Measurements from ENCODE around the gene VLDLR. TPM values are rescaled to one million over a fixed set of nuclear protein-coding genes. Genes with fewer than 3 reads are reported as not detected.

The VLDLR gene
- 36.8 TPM for polyA plus RNA-seq (2013, experiment 1 of 2; ENCODE audit: insufficient read length)
- polyA plus RNA-seq (2013, experiment 2 of 2; ENCODE audit: insufficient read length) = 37.9 TPM

DNA sequence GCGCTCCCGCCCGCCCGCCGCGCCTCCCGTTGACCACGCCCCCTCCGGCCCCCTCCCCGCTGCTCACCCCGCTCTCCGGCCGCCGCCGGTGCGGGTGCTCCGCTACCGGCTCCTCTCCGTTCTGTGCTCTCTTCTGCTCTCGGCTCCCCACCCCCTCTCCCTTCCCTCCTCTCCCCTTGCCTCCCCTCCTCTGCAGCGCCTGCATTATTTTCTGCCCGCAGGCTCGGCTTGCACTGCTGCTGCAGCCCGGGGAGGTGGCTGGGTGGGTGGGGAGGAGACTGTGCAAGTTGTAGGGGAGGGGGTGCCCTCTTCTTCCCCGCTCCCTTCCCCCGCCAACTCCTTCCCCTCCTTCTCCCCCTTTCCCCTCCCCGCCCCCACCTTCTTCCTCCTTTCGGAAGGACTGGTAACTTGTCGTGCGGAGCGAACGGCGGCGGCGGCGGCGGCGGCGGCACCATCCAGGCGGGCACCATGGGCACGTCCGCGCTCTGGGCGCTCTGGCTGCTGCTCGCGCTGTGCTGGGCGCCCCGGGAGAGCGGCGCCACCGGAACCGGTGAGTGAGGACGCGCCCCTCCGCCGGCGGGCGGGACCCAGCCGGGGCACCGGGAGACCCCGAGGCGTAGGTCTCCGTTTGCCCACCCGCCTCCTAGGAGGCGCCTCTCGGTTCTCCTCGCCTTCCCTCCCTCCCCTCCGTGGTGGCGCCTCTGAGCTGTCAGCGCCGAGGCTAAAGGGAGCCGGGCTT, at the start of gene VLDLR:
TSS of gene VLDLR (plus strand) at position 66 of the 739 bp plus-strand sequence. CDS start at position 469, 403 bp downstream.
- DNase-seq = peak; percentile 61

DNA sequence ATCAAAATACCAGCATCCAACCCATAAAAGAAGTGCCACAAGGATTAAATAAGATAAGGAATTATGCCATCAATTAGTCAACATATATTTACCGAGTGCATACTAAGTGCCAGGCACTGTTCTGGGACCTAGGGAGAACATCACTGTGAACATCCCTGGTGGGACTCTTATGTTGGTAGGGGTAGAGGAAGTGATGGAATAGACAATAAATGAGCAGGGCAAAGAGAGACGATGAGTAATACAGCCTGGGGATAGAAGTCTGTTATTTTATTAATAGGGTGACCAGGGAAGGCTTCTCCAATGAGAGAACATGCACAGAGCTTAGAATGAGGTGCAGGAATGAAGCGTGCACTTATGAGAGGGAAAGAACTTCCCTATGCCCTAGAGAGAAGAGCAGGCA, 47.4 kb upstream of the VLDLR start:
- DNase-seq = peak; percentile 53

DNA sequence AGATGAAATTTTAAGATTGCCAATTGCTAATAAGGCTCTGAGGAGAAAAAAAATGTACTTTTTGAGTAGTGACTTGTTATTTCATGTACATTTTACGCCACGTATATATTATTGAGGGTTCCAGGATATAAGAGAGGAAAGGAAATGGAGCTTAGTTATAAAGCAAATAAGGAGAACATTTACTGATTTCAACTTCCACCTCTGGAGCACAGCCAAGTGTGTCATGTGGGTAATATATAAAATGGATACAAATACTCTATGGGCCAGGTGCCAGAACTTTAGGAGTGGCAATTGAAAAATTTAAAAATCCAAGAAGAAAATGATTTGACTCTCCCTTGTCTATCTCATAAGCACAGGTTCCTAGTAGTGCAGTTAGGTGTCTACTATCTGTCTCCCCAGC, 45.0 kb upstream of the VLDLR start:
- DNase-seq = no peak

DNA sequence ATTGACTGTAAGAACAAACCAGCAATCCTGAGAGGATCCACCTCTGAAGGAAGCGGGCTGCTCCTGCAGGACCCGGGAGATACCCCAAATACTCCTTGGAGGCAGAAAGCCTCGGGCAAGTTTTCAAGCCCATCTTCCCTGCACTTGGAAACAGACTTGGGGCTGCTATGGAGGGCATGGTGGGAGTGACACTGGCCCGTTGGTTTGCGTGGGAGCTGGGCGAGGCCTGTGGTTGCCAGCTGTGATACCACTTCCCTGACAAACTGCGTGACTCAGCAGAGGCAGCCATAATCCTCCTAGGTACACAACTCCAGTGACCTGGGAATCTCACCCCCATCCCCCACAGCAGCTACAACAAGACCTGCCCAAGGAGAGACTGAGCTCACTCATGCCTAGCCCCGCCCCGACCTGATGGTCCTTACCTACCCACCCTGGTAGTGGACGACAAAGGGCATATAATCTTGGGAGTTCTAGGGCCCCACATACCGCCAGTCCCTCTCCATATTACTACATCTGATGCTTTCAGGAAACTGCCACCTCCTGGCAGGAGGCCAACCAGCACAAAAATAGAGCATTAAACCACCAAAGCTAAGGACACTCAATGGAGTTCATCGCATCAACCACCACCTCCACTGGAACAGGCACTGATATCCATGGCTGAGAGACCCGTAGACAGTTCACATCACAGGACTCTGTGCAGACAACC, 38.1 kb upstream of the VLDLR start:
- DNase-seq = no peak

DNA sequence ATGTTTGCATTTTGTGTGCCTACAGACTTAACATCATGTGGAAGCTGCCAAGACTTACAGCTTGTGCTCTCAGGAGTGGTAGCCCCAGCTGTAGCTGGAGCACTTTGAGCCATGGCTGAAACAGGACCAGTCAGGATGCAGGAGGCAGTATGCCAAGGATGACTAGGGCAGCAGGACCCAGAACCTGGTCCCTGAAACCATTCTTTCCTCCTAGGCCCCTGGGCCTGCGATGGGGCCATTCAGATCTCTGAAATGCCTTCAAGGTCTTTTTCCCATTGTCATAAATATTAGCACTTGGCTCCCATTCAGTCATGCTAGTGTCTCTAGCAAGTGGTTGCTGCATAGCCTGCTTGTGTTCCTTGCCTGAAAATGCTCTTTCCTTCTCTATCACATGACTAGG, 29.6 kb upstream of the VLDLR start:
- no peak for DNase-seq

DNA sequence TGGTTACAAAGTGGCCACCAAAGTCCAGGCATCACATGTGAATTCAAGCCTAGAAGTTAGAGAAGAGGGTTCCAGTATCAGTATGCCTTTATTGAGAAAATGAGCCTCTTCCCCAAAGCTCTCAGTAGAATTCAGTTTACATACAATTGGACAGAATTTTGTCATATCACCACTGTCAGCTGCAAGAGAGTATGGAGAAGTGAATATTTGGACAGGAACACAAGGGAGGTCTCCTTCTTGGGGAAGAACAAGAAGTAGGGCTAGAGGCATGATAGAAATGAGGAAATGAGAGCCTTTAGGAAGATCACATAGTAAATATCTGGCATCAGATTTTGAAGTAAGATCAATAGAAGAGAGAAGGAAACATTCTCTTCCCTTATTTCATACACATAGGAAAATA, 27.8 kb upstream of the VLDLR start:
- DNase-seq = no peak

DNA sequence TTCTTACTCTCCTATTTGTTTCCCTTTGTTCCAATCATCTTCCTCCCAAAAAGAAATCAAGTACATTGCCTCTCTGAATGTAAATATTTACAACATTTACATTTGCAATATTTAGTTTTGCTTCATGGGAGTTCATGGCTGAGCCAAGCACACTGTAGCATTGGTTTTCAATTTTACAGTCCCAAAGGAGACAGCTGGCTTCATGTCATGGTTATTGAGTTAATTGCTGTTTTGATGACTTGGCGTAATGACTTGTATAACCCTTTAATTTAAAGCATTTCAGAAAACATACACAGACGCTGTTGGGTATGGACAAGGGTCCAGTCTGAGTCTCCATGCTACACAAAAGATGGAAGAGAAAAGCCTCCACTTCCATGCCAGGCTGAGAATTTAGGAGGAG, 25.6 kb upstream of the VLDLR start:
- DNase-seq = no peak

DNA sequence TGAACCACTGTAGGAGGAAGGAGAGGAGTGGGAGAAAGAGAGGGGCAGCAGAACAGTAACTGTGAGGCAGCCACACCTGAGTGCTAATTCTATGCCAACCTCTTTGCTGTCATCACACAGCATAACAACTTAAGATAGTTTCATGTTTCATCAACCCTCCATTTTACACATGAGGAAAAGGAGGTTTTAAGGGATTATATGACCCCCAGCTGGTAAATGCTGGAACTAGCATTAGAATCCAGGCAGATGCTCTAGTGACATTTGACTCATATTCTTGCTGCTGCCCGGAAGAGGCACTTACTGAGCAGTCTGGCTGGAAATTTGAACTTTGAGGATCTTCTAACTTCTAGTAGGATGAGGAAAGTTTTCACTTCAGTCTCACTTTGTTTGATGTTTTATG, 24.1 kb upstream of the VLDLR start:
- peak; percentile 19 for DNase-seq

DNA sequence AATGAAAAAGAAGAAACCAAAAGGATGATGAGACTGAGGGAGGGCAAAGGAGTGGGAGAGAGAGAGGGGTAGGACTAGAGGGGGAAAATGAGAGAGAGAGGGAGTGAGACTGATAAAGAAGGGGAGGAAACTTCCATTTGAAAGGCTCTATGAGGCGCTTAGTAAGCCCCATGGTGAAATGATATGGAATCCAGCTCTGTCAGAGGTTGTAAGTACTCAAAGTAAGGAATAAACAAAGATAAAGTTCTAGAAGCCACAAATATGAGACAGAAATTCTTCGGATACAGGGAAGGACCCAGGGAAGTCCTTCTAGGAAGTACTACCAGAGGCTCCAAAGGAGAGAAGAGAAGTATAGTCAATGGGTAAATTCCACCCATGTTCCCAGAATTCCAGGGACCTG, 21.7 kb upstream of the VLDLR start:
- peak; percentile 15 for DNase-seq

DNA sequence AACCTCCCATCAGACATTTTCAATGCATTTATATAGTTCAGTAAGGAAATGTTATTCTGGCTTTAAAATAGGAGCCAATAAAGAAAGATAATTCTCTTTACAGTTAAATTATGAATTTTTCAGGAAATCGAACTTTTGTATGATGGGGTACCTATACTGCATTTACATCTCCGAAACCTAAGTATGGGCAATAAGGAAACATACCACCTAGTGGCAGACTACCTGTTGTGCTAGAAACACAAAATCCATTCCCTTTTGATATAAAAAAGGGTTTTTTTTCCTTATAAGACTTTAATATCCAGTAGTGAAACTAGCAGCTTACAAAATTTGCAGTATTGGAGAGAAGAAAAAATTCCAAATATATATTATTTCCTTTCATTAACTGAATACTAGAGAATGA, 21.3 kb upstream of the VLDLR start:
- no peak for DNase-seq

DNA sequence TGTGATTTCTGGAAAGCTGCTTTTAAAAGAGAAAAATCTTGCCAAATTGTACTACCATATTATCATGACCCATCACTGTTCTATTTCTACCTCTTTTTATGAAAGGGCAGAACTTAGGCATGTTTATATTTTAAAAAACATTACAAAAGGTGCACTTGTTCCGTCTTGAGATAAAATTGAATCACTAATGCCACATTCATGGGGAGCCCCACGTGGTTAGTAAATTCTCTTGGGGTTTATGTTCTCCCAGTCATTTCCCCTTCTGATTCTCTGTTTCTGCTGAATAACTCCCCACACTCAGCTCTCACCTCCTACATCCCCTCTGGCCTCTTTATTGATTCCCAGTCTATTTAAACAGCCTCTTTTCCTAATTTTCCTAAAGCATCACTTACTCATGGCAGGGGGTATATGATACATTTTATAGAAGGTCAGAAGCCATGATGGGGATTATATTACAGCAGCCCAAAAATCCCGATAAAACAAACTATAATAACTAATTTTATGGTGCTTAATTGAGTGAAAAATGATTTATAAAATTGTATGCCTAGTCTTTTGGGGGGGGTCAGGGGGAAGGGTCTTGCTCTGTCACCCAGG, 19.7 kb upstream of the VLDLR start:
- no peak for DNase-seq

DNA sequence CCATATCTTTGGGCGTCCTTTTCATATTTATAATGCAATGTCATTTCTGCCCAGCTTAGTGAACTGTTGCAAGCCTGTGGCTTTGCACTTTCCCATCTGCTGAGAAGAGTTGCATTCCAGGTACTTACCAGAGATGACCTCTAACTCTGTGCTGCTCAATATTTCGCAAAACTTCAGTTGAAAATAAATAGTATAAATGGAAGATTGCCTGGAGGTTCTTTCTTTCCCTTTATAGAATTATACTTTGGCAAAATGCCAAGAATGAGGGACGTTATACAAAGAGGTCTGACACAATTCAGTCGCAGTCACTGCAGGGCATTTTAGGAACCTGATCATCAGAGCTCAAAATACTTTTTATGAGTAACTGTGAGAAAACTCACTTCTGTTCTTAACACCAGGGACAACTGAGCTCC, 18.9 kb upstream of the VLDLR start:
- DNase-seq = peak; percentile 29

DNA sequence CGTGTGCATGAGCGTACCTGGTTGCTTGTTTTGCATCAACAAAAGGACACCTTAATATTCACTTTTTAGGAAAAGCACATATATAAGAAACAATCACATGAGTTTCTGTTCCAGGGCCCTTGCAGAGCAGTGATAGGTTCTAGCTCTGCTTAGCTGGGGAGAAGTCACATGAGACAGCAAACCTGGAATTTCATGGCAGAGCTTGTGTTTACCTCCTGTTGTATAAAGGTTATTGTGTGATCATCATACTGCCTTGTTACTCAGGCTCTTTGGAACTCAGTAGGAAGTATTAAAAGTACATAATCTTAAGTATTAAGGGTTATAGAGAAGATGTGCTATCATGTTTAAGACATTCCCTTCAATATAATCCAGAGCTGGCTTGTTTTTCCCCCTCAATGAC, 18.0 kb upstream of the VLDLR start:
- no peak for DNase-seq

DNA sequence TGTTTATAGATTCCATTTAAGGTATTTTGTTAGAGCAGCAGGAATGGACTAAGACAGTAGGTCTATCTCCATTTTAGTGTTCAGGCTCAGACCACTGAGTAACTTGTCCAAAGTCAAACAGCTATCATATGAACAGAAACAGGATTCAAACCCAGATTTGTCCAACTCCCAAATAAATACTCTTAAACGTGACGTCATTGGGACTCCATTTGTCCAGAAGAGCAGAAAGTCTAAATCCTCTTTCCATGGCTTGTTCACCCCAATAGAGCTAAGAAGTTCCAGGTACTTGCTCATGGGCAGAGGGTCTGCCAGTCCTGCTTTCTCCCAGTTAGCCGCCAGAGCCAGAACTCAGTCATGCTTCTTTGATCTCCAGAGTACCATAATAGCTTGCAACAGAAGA, 16.3 kb upstream of the VLDLR start:
- no peak for DNase-seq

DNA sequence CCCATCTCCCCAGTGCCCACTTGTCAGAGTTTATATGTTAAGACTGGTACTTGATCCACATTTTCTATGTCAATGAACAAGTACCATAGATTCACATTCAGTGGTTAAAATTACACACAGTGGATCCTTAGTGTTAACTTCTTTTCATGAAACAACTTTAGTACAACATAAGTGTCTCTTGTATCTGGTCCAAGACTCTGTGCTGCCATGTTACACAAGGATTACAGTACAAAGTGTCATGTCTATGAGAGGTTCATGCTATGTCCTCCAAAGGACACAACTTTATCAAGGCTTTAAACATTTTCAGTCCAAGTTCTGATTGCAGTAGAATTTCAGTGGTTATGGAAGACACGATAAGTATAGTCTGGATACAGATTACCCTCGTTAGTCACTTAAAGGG, 13.3 kb upstream of the VLDLR start:
- DNase-seq = no peak

DNA sequence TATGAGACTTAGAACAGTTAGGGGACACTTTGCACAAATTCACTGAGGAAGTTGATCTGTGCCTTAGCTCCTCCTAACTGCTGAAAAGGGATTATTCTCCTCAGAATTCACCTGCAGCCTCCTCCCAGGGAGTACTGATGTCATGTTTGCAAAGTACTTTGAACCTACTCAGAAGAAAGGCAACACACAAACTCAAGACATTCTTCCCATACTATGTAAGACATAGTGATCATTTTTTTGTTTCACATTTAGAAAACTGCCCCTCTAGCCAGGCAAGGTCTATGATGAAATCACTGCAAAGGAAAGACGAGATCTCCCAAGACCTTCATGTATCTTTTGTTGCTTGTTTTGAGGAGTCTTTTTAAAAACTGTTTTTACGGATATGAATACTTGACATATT, 10.6 kb upstream of the VLDLR start:
- DNase-seq = peak; percentile 55

DNA sequence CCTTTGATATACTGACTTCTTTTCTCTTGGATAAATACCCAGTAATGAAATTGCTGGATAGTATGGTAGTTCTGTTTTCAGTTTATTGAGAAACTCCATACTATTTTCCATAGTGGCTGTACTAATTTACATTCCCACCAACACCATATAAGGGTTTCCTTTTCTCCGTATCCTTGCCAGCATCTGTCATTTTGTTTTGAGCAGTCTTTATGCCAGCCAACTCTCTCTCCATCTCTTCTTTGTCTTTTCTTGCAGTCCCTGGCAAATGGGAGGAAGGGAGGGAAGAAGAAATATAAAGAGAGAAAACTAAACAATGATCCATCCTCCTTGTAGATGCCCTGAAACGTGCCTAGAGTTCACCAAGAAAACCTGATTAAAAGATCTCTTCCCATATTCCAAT, 9.6 kb upstream of the VLDLR start:
- no peak for DNase-seq

DNA sequence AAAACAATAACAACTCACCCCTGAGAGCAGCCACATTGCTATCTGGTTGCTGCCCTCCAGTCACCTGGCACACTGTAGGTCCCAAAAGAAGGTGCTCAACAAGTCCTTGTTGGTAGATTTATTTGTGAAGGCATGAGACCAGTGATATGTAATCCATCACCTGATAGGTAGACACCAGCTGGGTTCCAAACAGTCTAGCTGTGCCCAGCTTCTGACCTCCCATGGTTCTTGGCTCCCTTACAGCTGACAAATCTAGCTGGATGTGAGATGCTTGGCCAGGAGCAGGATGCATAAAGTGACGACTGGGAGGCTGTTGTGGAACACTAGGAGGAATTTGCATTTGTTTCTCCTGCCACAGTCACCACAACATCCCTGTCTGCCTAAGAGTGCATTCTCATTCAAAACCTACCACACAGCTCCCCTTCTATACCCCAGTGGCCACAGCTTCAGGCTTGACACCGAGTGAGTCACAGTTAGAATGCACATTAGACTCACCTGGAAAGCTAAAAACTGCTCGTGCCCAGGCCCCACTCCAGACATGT, 7.8 kb upstream of the VLDLR start:
- DNase-seq = no peak

DNA sequence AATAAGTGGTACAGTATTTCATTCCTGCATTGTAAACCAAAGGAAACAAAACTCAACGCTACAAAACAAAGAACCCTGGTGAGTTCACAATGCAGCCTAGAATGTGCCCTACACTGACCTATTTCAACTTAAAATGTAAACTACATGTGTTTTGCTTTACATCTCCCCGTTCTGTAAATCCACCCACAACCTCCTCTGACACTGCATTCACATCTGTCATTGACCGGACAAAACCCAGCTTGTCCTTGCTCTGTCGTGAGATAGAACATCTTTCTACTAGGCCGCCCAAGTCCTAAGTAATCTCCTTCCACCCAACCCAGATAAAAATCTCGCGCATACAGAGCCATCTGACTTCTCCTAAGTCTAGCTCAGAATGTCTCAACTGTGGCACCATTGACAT, 6.1 kb upstream of the VLDLR start:
- DNase-seq = no peak

DNA sequence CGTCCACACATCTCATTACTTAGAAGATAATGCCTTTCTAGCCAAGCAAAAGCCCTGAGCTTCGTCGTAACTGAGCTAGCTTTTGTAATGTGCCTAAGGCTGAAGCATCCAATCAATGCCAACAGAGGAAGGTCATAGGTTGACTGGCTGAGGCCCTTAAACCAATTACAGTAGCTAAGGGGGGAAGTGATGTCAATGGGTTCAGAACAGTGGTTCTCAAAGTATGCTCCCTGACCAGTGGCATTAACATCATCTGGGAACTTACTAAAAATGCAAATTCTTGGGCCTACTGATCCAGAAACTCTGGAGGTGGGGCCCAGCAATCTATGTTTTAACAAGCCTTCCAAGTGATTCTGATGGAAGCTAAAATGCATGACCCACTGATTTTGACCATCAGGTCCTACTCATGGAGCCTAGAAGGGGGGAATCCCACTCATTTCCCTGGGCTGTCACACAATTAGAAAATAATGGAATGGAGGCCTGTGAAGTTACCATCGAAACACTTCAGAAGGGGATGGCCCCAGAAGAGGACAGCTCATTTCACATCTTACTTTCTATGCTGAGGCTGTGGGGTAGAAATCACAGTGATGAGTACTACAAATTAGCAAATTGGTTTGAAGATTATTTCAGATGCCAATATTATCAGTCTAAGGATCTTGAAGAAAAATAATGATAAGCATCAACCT, 4.8 kb upstream of the VLDLR start:
- no peak for DNase-seq

DNA sequence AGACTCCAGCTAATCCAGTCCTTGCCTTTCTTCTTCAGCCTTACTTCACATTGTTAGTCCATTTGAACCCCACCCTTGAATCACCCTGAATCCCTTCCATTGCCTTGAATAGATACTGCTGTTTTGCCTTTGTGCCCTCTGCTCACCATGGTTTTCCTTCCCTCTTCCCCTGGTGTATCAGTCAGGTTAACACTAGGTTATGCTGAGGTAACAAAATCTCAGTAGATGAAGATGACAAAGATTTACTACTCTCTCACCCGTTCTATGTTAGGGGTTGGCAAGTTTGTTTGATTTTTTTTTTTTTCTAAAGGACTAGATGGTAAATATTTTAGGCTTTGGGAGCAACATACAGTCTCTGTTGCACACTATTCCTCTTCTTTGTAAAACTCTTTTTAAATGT, 3.3 kb upstream of the VLDLR start:
- no peak for DNase-seq

DNA sequence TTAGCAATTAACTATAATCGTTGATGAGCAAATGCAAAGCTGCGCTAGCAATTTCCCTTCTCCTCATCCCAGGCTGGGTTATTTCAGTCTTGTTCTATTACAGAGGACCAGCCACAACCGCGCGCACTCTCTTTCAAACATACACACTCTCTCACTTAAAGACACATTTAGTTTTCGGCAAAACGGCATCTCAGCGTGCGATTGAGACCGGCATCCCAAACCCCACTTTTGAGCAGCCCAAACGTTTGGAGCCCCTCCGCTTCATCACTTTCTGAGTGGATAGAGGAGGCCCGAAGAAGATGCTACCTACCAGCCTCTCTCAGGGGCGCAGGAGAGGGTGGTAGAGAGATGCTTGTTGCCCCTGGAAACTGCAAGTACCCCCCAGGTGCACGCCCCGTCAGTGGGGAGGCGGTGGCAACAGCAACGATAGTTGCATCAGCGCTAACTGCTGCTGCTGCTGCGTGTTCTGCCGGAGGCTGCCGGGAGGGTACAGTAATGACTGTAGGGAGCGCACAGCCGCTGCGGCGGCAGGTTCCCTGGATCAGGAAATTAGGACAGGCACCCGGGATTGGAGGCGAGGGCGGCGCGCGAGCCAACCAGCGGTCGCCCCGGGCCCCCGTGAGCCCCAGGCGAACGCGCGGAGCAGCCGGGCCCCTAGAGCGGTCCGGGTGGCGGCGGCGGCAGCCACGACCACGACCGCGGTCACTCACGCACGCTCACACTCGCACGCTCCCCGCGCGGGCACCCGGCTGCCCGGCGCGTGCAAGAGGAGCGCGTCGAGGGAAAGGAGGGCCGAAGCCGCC, 467 bp upstream of the VLDLR start:
- peak; percentile 90 for DNase-seq
